Mucosa of descending colon (tissue), 3 donors: Measurements from ENCODE around the gene COL9A1. TPM values are rescaled to one million over a fixed set of nuclear protein-coding genes. Genes with fewer than 3 reads are reported as not detected.

Experiments used
- ATAC-seq: fragments of 200-7000 bp; cut with Tn5 transposase; one replicate; pipeline ENCODE4 v1.9.1; 2020; ENCODE audit warnings: mild to moderate bottlenecking, moderate library complexity
- DNase-seq, 3 donors: peaks; one replicate each; pipeline ENCODE4 v3.0.0-alpha.2; 2020
- H3K36me3 ChIP-seq: fragments of 200-600 bp; one replicate; pipeline ENCODE4 v1.8.0; 2021; ENCODE audit warnings: low read depth, mild to moderate bottlenecking
- H3K4me1 ChIP-seq: fragments of 200-600 bp; one replicate; pipeline ENCODE4 v1.8.0; 2021; ENCODE audit warnings: low read depth, mild to moderate bottlenecking
- H3K4me3 ChIP-seq: fragments of 200-600 bp; one replicate; pipeline ENCODE4 v1.8.0; 2021; ENCODE audit warnings: mild to moderate bottlenecking
- H3K9me3 ChIP-seq: fragments of 200-600 bp; one replicate; pipeline ENCODE4 v1.8.0; 2021; ENCODE audit warnings: mild to moderate bottlenecking
- CTCF ChIP-seq: fragments of 200-600 bp; IDR thresholded peaks from one replicate; pipeline ENCODE4 v1.8.0; 2022; ENCODE audit warnings: antibody characterized with exemption, mild to moderate bottlenecking
- intact Hi-C, 2 donors: fragments of 100-400 bp; cut with DNase I in 1 of 2; cut with micrococcal nuclease in 1 of 2; formaldehyde crosslinking; loops; one replicate each; pipeline versions ENCODE4 v1.11.0 to v1.11.1; 2022; cut with DNase I, micrococcal nuclease
- total RNA-seq, 3 donors: library from RNA; stranded (reverse); fragmentation: NEBNext Ultra II Directional in 2 of 3; extraction: Animal tissue kit (Norgen Biotek cat#: 25700) in 2 of 3; gene quantifications; one replicate each; pipeline versions ENCODE4 v1.2.1 to v1.2.4, GENCODE V29; 2021 to 2023
- donor health status: DM: no; HTN: no; CAD: no; lungs with moderate emphysema.
- donor health status: DM: no; HTN: no; CAD: no.
- donor health status: DM: no; HTN: yes; CAD: no.

Gene COL9A1
- total RNA-seq, 3 donors from 2014 or later, result 0.32 to 1.8 (median 0.96) TPM

GRCh38 chr6:70304616-70305015 lies 1.7 kb upstream of the COL9A1 start:
- Histone ChIP-seq H3K4me1 (no peaks in the 10 kb centered on the region), H3K36me3 (no peaks in the 10 kb centered on the region), H3K9me3 (no peaks in the 10 kb centered on the region), H3K4me3 (no peak overlapping the region)
- DNase-seq, result no peak
- intact Hi-C loops, result no loop called here
- no peak for ATAC-seq
- no peak for TF ChIP-seq CTCF

- Histone ChIP-seq H3K36me3 (no peaks in the 10 kb centered on the region), H3K4me3 (no peak overlapping the region), H3K4me1 (no peaks in the 10 kb centered on the region), H3K9me3 (no peaks in the 10 kb centered on the region)
- ATAC-seq, result no peak
- intact Hi-C loops, result no loop called here
- no peak for DNase-seq
- no peak for TF ChIP-seq CTCF
Observed at GRCh38 chr6:70299456-70299855, 3.4 kb downstream of the COL9A1 start.

- DNase-seq (no peak), ATAC-seq (no peak)
- intact Hi-C loops, result no loop called here
- Histone ChIP-seq H3K36me3 (no peaks in the 10 kb centered on the region), H3K4me3 (no peak overlapping the region), H3K9me3 (no peaks in the 10 kb centered on the region), H3K4me1 (no peaks in the 10 kb centered on the region)
- TF ChIP-seq CTCF, result no peak
Observed at GRCh38 chr6:70298068-70298467, 4.8 kb downstream of the COL9A1 start.

GRCh38 chr6:70292193-70292592 lies 10.7 kb downstream of the COL9A1 start:
- Histone ChIP-seq H3K4me1 (no peaks in the 10 kb centered on the region), H3K36me3 (no peaks in the 10 kb centered on the region), H3K4me3 (no peak overlapping the region), H3K9me3 (no peaks in the 10 kb centered on the region)
- ATAC-seq, result no peak
- intact Hi-C loops, result no loop called here
- DNase-seq, result no peak
- TF ChIP-seq CTCF, result no peak

- no peaks in the 10 kb centered on the region for H3K36me3 ChIP-seq
- intact Hi-C loops, result loop anchor here in 1 of 2 donors (5.0 kb wide), 1 partner anchor 67 kb away; no protein-coding TSS in a partner anchor
- no peaks in the 10 kb centered on the region for H3K9me3 ChIP-seq
- DNase-seq (no peak), ATAC-seq (no peak)
- H3K4me3 ChIP-seq, result no peak overlapping the region
- TF ChIP-seq CTCF, result no peak
- H3K4me1 ChIP-seq, result no peaks in the 10 kb centered on the region
Observed at GRCh38 chr6:70289299-70289698, 13.6 kb downstream of the COL9A1 start.

GRCh38 chr6:70286905-70287304 lies 16.0 kb downstream of the COL9A1 start:
- no peak overlapping the region for H3K4me3 ChIP-seq
- intact Hi-C loops, result loop anchor here in 1 of 2 donors (5.0 kb wide), 1 partner anchor 65 kb away; no protein-coding TSS in a partner anchor
- ATAC-seq (no peak), DNase-seq (no peak)
- TF ChIP-seq CTCF, result no peak
- no peaks in the 10 kb centered on the region for H3K9me3 ChIP-seq
- no peaks in the 10 kb centered on the region for H3K36me3 ChIP-seq
- H3K4me1 ChIP-seq, result peaks cover 4% of the 10 kb centered on the region
